COLO668 (cell line): ENCODE results near the gene IGF2BP1.
"Not testable (repeated sequence)": the region's sequence is repeated elsewhere in the genome, so short reads cannot be mapped to it uniquely, and the experiment has no call there.

Source experiments
- DNase-seq: peaks from one replicate; lab custom pipeline; 2025; ENCODE audit not compliant: unreplicated experiment; lab: John Stamatoyannopoulos, UW

The IGF2BP1 gene

GRCh38 chr17:49051269-49051668, 54.1 kb downstream of the IGF2BP1 start:
- DNase-seq, result no peak

DNA sequence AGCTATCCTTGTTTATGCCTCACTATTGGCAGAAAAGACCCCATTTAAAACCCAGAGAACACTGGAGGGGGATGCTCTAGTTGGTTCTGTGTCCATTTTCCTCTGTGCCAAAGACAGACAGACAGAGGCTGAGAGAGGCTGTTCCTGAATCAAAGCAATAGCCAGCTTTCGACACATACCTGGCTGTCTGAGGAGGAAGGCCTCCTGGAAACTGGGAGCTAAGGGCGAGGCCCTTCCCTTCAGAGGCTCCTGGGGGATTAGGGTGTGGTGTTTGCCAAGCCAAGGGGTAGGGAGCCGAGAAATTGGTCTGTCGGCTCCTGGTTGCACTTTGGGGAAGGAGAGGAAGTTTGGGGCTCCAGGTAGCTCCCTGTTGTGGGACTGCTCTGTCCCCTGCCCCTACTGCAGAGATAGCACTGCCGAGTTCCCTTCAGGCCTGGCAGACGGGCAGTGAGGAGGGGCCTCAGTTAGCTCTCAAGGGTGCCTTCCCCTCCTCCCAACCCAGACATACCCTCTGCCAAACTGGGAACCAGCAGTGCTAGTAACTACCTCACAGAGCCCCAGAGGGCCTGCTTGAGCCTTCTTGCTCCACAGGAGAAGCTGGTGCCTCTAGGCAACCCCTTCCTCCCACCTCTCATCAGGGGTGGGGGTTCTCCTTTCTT, 56.1 kb downstream of the IGF2BP1 start:
- DNase-seq, result no peak

- DNase-seq, result no peak
Observed at GRCh38 chr17:49054342-49055092, 57.3 kb downstream of the IGF2BP1 start.

GRCh38 chr17:49055181-49055927, 58.2 kb downstream of the IGF2BP1 start:
- DNase-seq, result no peak

GRCh38 chr17:49061524-49061943, 64.3 kb downstream of the IGF2BP1 start:
- no peak for DNase-seq

DNA sequence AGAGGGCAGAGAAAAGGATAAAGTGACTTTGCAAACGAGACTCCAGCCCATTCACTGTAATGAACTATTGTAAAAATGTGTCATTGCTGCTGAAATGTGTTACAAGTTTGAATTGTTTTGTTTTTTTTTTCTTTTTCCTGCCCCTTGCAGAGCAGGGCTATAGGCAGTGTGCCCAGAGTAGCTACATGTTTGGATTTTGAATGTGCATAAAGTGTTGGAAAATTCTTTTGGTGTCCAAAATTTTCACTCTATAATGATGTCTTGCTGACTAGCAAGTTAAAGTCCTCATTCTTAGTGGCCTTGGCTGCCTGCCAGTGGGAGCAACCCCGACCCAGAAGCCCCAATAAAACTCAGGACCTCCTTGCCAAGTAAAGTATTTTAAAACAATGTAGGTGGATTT, 66.5 kb downstream of the IGF2BP1 start:
- no peak for DNase-seq

GRCh38 chr17:49067163-49067562, 70.0 kb downstream of the IGF2BP1 start:
- DNase-seq, result no peak

GRCh38 chr17:49069585-49070273, 72.5 kb downstream of the IGF2BP1 start:
- no peak for DNase-seq

DNA sequence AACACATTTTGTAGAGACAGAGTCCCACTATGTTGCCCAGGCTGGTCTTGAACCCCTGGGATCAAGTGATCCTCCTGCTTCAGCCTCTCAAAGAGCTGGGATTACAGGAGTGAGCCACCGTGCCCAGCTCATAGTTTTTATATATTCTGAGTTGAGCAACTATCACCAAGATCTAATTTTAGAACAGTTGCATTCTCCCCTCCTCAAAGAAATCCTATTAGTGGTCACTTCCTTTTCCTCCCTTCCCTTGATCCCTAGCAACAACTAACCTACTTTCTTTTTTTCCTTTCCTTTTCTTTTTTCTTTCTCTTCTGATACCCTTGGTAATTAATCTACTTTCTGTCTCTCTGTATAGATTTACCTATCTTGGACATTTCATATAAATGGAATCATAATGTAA, 73.9 kb downstream of the IGF2BP1 start:
- DNase-seq, result no peak

- no peak for DNase-seq
Observed at GRCh38 chr17:49074851-49075540, 77.8 kb downstream of the IGF2BP1 start.

DNA sequence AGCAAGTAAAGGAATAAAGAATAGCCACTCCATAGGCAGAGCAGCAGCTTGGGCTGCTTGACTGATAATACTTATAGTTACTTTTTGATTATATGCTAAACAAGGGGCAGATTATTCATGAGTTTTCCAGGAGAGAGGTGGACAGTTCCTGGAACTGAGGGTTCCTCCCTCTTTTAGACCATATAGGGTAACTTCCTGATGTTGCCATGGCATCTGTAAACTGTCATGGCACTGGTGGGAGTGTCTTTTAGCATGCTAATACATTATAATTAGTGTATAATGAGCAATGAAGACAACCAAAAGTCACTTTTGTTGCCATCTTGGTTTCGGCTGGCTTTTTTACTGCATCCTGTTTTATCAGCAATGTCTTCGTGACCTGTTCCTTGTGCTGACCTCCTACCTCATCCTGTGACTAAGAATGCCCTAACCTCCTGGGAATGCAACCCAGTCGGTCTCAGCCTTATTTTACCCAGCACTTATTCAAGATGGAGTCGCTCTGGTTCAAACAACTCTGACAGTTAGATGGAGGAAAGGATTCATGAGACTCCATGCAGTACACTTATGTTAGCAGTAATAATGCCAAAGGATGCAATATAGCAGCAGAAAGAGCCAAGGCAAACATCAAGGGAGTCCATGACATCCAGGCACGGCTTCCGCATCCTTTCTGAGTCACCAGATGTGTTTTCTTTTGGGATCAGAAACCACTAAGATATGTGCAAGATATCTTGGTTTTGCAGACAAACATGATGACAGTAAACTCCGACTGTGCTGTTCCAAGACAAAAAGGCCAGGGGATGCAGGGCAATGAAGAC, 79.6 kb downstream of the IGF2BP1 start:
- no peak for DNase-seq

GRCh38 chr17:49078248-49078647, 81.1 kb downstream of the IGF2BP1 start:
- DNase-seq, result no peak

DNA sequence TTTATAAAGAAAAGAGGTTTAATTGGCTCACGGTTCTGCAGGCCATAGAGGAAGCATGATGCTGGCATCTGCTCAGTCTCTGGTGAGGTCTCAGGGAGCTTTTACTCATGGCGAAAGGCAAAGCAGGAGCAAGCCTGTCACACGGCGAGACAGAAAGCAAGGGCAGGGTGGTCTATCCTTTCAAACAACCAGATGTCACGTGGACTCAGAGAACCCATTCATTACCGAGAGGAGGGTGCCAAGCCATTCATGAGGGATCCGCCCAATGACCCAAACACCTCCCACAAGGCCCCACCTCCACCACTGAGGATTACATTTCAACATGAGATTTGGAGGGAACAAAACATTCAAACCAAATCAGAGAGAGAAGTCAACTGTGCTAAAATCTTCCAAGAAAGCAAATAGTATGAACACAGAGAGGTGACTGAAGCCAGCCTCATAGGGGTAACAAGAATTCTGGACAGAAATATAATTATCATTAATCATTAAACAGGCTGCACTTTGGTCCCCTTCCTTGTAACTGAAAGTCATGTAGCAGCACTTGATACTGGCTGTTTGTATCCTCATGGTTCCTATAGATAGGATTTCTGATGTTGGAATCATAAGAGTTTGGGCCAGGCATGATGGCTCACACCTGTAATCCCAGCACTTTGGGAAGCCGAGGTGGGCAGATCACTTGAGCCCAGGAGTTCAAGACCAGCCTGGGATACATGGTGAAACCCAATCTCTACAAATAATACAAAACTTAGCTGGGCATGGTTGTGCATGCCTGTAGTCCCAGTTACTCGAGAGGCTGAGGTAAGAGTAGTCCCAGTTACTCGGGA, 82.9 kb downstream of the IGF2BP1 start:
- DNase-seq, result no peak

DNA sequence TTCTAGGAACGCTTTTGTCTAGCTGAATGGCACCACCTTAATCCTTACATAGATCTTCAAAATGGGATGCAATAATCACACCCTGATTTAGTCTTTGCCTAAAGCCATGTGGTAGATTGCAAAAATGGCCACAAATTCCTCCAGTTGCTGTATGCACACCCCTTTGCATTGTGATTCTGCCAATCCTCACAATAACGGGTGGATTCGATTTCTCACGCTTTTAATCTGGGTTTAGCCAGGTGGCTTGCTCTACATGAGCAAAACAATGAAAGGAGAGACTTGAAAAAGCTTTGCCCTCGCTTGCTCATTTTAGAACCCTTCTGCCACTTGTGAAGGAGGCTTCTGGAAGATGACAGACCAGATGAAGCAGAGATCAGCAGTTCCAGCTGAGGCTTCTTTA, 85.0 kb downstream of the IGF2BP1 start:
- DNase-seq, result no peak

DNA sequence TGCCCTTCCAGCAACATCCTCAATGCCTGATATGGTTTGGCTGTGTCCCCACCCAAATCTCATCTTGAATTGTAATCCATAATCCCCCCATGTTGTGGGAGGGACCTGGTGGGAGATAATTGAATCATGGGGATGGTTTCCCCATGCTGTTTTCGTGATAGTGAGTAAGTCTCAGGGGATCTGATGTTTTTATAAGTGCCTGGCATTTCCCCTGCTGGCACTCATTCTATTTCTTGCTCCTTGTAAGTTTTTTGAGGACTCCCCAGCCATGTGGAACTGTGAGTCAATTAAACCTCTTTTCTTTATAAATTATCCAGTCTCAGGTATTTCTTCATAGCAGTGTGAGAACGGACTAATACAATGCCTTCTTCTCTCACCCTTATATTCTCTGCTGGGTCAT, 87.9 kb downstream of the IGF2BP1 start:
- not testable (repeated sequence) for DNase-seq

DNA sequence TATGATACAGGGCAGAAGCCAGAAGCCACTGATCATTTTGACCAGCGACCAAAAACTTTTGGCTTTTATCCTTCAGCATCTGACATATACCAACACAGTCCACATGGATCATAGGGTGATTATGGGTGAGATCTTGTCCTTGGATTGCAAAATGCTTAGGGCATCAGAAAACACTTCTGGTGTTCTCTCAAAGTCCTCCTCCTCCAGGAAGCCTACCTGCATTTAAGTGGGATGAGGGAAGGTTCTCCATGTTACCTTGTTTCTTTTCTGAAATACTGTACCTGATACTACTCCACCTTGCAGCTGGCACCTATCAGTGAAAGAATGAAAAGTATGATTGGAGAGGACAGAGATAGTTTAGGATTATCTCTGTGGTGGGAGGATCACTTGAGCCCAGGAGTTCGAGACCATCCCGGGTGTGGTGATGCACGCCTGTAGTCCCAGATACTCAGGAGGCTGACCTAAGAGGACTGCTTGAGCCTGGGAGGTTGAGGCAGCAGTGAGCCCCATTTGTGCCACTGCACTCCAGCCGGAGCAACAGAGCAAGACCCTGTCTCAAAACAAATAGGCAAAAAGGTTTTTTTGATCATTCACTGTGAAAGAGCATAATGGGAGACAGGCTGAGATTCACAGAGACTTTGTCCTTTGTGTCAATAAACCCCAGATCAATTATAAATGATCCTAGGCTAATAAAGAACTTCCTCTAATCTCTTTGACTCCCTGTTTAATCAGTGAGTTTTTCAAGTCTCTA, 88.6 kb downstream of the IGF2BP1 start:
- DNase-seq, result no peak

GRCh38 chr17:49086316-49086605, 89.1 kb downstream of the IGF2BP1 start:
- no peak for DNase-seq

- DNase-seq, result no peak
Observed at GRCh38 chr17:49086649-49087048, 89.5 kb downstream of the IGF2BP1 start.

DNA sequence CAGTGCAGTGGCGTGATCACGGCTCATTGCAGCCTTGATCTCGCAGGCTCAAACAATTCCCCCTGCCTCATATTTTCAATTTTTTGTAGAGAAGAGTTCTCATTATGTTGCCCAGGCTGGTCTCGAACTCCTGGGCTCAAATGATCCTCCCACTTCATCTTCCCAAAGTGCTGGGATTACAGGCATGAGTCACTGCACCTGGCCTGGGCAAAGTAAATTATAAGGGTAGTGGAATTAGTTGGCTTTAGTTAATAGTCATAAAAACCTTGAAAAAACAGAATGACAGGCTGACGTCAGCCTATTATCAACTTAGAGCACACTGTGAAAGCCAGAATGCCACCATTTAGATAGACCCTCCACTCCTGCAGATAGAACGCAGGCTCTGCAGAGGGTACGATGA, 91.9 kb downstream of the IGF2BP1 start:
- no peak for DNase-seq
